Hepatocyte (in vitro differentiated cells): ENCODE data around the gene WFDC9.

Experiments
- CTCF ChIP-seq: fragments of 200-600 bp; sonication (generic); IDR thresholded peaks from 2 replicates; pipeline ENCODE4 v1.5.1; 2016; ENCODE audit warnings: antibody characterized with exemption, mild to moderate bottlenecking; ENCODE audit not compliant: poor library complexity
- EZH2 ChIP-seq: fragments of 200-600 bp; sonication (generic); IDR thresholded peaks from 2 replicates; pipeline ENCODE4 v1.6.1; 2016; ENCODE audit warnings: antibody characterized with exemption, mild to moderate bottlenecking, borderline replicate concordance
- EZH2phosphoT487 ChIP-seq: fragments of 200-600 bp; sonication (generic); IDR thresholded peaks from one replicate; pipeline ENCODE4 v1.6.1; 2018; ENCODE audit warnings: antibody characterized with exemption, mild to moderate bottlenecking, low read depth, moderate library complexity; ENCODE audit not compliant: unreplicated experiment, severe bottlenecking

GRCh38 chr20:45679650-45680049 is 48.6 kb upstream of the WFDC9 start:
- no peak for TF ChIP-seq CTCF
- no peak for TF ChIP-seq EZH2
- no peak for TF ChIP-seq EZH2phosphoT487
